Stimulated activated CD8-positive, alpha-beta memory T cell treated with anti-CD3 and anti-CD28 coated beads, Interleukin-2, amount 100 ng/mL, for 48 hours (primary cell): ENCODE measurements around the gene LITAF.
"Not testable (repeated sequence)": the region's sequence is repeated elsewhere in the genome, so short reads cannot be mapped to it uniquely, and the experiment has no call there.

Experiments used
- DNase-seq, 2 donors: peaks; one replicate each; pipeline ENCODE4 v3.0.0-alpha.2; 2020; ENCODE audit warnings: low read depth in 2 of 2

LITAF gene

DNA sequence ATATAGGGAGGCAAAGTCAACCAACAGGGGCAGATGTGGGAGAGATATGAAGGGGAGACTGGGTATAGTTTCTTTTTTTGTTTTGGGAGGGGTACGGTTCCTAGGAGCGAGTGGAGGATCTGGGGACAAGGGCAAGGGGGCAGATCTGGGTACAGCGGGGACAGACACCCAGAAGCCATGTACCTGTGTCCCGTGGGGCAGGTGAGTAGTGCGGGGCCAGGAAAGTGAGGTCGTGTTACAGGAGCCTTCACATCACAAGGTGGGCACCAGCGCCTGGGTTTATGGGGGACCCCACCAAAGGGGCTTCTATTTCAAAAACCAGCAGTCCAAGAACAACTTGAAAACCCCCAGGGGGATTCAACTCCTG, 11.5 kb downstream of the LITAF start:
- no peak for DNase-seq

DNA sequence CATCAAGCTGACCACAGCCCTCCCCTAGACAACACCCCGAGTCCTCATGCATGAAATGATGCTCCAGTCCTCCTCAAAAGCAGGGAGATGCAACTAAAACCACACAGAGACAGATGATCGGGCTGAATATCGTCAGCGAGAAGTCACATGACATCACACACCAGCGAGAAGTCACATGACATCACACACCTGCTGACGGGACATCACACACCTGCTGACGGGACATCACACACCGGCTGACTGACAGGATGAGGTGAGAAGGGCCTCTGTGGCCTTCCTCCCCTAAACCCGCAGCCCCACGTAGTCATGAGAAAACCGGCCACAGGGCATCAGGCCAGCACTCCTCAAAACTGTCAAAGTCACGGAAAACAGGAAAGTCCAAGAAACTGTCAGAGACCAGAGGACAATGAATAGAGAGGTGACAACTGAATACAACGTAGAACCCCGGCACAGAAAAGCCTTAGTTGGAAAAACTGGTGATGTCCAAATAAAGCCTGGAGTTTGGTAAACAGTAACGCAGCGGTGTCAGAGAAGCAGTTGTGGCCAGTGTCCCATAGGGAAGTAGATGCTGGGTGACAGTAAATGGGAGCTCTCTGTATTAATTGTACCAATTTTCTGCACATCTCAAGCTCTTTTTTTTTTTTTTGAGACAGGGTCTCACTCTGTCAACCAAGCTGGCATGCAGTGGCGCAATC, 14.3 kb downstream of the LITAF start:
- DNase-seq, result no peak

DNA sequence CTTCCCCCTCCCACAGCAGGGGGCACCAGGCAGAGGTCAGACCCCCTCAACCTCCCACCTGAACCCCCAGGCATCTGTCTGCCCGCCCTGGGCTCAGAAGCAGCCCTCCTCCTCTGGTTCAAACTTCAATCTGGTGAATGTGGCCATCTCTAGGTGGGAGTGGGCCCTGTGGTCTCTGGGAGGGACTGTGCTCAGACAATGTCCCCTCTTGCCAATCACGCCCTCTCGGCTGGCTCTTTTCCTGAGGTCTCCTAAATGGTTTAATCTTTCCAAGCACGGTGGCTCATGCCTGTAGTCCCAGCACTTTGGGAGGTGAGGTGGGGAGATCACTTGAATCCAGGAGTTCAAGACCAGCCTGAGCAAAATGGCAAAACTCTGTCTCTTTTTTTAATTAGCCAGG, 15.2 kb downstream of the LITAF start:
- no peak for DNase-seq

DNA sequence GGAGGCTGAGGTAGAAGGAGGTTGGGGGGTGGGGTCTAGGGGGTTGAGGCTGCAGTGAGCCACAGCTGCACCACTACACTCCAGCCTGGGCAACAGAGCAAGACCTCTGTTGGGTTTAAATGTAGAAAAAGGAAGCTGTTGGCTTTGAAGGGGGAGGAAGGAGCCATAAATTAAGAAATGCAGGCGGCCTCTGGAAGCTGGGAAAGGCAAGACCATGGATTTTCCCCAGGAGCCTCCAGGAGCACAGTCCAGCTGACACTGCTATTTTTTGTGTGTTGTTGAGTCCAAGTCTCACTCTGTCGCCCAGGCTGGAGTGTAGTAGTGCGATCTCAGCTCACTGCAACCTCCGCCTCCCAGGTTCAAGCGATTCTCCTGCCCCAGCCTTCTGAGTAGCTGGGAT, 15.9 kb downstream of the LITAF start:
- DNase-seq, result no peak

DNA sequence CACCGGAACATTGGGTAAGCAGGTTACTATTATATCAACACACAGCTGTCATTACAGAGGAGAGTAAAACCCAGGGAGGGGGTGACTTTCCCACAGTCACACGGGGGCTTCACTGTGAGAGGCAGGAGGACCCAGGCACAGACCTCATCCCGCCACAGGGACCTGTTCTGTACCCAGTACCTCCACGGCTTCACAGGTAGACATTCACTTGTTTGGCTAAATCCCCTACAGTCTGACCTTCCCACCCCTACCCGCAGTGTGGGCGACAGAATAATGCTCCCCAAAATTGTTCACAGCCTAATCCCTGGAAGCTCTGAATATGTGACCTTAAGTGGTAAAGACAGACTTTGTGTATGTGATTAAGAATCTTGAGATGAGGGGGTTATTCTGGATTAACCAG, 16.5 kb downstream of the LITAF start:
- DNase-seq, result no peak

DNA sequence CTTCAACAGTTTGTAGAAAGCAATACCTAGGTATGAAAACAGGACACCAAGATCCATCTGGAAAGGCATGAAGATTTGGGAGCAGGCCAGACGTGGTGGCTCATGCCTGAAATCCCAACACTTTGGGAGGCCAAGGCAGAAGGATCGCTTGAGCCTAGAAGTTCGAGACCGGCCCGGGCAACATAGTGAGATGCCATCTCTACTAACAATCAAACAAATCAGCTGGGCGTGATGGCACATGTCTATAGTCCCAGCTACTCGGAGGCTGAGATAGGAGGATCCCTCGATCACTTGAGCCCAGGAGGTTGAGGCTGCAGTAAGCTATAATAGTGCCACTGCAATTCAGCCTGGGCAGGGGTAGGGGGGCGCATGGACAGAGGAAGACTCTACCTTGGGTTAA, 20.3 kb downstream of the LITAF start:
- no peak for DNase-seq

DNA sequence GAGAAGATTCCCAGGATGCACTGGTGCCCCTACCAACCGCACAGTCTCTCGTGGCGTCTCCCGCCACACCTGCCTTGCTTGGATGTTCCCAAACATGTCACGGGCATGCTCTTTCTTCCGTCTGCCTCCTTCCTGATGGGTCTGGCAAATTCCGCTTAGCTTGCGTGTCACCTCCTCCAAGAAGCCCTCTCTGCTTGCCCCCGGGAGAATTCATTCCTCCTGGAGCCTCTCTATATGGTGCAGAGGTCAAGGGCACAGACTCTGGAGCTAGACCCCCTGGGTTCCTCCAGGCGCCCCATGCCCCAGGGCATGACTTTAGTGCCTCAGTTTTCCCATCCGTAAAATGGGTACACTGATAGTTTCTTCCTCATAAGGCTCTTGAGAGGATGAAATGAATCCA, 21.1 kb downstream of the LITAF start:
- no peak for DNase-seq

DNA sequence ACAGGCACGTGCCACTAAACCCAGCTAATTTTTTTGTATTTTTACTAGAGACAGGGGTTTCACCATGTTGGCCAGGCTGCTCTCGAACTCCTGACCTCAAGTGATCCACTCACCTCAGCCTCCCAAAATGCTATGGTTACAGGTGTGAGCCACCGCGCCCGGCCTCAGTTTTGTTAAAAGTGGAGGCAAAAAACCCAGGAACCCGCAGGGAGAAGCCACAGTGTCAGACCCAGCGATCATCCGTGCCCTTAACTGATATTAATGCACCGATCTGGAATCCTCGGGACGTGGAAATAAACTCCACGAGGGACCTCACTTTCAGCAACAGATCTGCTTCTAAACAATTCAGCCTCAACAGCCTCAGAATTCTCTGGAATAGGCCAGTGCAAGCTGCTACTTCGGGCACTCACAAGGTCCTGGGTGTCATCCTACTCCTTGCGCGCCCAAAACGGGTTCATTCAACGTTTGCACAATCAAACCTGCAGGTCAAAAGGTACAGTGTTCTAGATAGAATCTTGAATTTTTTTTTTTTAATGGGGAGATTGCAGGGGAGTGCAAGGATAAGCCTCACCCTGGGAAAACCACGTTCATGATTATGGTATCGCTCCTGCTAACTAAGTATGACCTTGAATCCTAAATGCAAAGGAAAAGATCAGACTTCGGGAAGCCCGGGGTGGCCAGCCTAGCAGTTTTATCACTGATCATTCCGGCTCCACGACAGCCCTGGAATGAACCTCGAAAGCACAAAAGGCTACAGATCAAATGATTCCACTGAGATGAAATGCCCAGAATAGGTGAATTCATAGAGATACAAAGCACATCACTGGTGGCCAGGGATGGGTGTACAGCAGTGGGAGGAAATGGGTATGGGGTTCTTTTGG, 22.4 kb downstream of the LITAF start:
- no peak for DNase-seq

DNA sequence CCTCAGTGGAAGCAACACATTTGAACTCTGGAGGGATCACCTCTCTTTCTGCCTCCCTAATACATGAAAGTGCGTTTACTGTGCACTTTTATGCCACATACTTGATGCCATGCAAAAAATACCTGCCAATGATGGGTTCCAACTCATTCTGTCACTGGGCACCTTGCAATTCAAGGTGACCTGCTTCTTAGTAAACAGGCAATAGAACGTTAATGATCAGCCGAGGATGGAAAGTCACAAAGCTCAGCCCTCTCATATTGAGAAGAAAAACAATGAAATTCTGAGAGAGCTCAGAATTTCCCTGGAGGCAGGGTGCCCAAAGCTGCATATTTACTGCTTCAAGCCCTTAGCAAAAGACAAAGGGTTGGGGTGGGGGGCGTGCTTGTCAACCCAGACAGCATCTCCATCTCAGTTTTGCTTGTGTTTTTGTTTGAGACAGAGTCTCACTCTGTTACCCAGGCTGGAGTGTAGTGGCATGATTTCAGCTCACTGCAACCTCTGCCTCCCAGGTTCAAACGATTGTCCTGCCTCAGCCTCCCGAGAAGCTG, 23.2 kb downstream of the LITAF start:
- DNase-seq, result no peak

DNA sequence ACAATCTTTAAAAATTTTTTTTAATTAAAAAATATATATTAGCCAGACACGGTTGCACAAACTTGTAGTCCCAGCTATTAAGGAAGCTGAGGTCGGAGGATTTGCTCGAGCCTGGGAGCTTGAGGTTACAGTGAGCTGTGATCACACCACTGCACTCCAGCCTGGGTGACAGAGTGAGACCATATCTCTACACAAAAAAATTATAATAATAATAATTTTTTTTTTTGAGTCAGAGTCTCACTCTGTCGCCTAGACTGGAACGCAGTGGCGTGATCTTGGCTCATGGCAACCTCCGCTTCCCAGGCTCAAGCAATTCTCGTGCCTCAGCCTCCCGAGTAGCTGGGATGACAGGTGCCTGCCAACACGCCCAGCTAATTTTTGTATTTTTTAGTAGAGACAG, 23.8 kb downstream of the LITAF start:
- no peak for DNase-seq

DNA sequence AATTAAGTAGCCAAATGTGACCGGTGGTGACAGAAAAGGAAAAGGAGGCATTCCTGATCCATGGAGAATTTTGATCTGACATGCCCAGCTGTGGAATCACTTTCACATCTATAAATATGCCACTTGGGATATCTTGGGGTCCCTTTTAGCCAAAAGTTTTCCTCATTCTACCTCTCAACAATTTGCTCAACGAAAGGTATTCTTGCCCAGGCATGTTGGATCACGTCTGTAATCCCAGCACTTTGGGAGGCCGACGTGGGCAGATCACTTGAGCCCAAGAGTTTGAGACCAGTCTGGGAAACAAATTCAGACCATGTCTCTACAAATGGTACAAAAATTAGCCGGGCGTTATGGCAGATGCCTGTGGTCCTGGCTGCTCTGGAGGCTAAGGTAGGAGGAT, 24.3 kb downstream of the LITAF start:
- DNase-seq, result no peak

DNA sequence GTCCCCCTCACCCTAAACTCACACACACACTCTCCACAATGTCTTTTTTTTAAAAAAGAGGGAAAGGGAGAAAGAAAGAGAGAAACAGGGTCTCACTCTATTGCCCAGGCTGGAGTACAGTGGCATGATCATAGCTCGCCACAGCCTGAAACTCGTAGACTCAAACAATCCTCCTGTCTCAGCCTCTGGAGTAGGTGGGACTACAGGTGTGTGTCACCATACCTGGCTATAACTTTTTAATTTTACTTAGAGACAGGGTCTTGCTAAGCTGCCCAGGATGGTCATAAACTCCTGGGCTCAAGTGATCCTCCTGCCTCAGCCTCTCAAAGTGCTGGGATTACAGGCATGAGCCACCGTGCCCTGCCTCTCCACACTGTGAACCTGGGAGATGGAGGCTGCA, 24.9 kb downstream of the LITAF start:
- no peak for DNase-seq

DNA sequence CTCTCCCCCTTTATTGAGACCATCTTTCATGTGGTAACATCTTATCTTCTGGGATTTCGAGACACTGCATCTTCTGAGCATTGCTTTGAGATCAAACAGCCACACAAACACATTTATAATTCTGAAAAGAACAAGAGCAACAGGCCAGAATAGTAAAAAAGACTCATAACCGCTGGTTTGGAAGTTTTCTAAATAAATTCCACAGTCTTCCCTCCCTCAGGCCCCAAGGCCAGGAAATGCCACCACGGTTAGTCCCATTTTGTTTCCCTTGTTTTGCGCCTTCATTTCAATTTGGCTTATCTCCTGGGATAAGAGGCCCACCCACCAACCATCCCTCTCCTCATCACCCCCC, 25.3 kb downstream of the LITAF start:
- DNase-seq, result no peak

DNA sequence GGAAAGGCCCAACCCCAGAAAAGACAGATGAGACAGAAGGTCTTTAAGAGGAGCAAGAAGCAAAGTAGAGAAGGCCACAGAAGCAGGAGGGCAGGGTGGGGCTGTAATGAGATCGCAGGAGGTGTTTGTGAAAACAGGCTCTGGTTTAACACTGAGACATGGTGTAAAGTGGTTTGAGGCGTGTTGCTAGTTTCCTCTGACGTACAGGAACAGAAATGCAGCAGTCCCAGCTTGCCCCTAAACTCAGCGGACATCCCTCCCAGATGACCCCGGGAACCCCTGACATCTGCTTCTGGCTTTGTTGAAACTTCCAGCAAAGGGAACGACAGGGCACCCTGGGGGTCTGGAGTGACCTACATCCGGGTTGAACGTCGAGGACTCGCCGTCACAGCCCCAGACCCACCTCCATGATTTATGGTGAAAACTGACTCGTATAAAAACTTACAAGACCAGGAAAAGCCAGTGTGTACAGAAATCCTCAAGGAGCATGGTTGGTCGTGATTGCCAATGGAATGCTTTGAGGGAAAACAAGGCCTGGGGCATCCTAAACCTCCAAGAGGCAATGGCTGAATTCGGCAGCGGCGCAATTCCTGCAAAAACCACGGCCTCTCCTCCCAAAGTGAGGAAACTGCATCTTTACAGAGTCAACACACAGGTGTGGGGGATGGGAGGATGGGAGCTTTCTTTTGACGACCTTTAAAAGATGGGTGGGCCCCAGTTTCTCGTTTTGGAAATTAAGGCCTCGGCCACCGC, 25.8 kb downstream of the LITAF start:
- peak; percentile 23 to 28 for DNase-seq

DNA sequence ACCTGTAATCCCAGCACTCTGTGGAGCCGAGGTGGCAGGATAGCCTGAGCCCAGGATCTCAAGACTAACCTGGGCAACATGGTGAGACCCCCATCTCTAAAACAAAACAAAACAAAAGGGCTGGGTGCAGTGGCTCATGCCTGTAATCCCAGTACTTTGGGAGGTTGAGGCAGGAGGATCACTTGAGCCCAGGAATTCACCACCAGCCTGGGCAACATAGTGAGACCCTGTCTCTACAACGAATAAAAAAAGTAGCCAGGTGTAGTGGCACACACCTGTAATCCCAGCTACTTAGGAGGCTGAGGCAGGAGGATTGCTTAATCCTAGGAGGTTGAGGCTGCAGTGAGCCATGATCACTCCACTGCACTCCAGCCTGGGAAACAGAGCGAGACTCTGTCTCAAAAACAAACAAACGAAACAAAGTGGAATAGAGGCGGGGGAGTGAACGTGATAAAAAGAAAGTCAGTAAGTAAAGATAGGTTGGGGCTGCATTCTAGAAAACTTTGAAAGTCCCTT, 28.4 kb downstream of the LITAF start:
- not testable (repeated sequence) for DNase-seq

DNA sequence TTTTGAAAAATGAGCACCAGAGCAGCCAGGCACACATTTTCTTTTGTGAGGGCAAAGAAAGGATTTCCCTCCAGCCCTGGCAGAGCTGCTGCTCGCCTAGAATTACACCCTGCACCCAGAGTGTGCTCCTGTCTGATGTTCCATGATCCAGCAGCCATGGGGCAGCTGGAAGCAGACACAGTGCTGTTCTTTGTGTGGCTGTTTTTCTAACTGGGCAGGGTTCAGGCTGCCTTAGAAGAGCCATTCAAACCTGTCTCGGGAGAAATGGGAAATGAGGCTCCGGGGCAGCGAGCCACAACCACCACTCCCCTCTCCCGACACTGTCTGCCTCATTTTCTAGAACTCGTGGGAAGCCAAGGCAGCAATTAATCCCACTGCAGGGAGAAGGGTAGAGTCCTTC, 28.9 kb downstream of the LITAF start:
- DNase-seq, result no peak

DNA sequence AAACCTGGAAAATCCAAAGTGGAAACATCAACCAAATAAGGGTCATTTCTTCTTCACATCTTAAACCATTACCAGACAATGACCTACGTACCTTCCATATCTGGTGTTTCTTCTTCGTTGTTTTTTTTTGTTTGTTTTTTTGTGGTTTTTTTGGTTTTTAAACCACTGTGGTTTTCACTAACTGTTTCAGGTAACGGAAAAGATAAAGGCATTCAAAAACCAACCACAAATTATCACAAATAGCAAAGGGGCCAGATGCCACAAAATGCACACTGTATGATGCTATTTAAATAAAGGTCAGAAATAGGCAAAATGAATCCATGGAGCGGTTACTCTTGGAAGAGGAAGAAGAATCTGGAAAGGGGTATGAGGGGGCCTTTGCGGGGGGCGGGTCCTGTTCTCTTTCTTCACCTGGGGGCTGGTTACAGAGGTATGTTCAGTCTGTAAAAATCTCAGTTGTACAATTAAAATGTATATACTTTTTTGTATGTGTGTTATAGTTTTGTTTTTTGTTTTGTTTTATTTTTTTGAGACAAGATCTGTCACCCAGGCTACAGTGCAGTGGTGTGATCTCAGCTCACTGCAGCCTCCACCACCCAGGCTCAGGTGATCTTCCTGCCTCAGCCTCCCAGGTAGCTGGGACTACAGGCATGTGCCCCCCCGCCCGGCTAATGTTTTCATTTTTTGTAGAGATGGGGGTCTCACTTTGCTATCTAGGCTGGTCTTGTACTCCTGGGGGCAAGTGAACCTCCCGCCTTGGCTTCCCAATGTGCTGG, 29.6 kb downstream of the LITAF start:
- no peak for DNase-seq

DNA sequence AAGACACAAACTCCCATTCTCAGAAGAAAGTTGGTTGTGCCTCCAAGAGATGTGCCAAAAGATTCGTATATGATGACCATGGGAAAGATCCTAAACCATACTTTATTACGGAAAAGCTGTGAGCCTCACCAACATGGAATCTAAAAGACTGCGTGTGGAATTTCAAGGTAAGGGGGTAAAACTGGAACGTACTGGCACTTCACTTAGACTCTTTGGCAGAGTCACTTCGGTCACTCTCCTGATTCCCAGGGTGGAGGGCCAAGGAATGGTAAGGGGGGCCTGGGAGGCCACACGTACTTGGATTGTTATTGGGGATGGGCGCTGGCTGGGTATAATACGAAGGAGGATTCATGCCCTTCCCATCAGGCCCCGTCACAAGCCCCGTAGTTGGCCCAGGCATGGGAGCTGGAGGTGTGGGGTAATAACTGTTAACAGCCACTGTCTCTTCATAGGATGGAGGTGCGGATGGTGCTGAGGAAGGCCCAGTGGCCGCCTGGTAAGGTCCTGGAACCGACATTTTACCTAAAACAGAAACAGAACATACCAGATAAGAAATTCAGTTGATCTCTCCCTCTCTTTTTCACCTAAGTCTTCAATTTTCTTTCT, 30.4 kb downstream of the LITAF start:
- DNase-seq, result no peak

DNA sequence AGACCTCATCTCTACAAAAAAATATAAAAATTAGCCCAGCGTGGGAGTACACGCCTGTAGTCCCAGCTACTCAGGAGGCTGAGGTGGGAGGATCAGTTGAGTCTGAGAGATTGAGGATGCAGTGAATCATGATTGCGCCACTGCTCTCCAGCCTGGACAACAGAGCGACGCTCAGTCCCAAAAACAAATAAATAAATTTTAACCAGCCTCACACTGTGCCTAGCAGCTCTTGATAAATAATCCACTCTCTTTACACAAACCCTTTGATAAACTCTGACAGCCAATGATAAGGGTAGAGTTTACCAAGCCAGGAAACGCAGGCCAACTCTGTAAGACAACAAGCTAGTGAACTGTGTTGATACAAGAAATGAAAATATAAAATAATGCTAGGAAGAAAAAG, 32.7 kb downstream of the LITAF start:
- no peak for DNase-seq

DNA sequence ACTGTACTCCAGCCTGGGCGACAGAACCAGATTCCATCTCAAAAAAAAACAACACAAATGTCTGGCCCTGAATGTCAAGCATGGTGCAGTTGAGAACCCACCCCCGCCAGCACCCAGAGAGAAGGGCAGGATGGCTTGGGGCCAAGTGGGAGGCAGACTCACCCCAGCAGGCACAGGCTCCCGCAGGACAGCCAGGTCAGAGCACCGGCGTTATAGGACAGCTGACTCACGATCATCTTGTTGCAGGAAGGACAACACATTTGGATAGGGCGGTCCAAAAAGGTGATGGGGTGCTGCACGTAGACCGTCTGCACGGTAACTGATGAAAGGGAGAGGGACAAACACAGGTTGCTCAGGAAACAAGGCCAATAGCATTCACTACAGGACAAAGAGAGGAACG, 33.3 kb downstream of the LITAF start:
- DNase-seq, result no peak

DNA sequence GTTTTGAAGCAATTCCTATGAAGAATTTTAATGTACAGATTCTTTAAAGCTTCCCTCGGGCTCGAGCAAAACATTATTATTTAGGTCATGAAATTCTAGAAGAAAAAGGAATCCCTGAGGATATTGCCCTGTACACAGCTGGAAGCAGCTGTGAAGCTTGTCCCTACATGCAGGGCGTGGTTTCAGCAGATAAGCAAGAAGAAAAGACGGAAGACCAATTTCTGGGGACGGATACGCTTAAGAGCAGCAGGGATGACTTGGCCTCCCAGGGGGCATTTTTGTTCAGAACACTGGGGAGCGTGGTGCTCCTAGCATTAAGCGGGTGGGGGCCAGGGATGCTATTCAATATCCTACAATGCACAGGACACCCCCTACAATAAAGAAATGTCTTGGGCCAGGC, 34.3 kb downstream of the LITAF start:
- DNase-seq, result no peak
